GM19328 (cell line): Measurements from ENCODE around the gene DTNB.
A peak's percentile ranks its signal among the peaks of the same experiment; 100 is the strongest.
"Not testable (repeated sequence)": the region's sequence is repeated elsewhere in the genome, so short reads cannot be mapped to it uniquely, and the experiment has no call there.

Experiments
- ATAC-seq: cut with Tn5 transposase; IDR thresholded peaks from one replicate; pipeline ENCODE4 v1.9.1; 2021; ENCODE audit warnings: mild to moderate bottlenecking, moderate library complexity; ENCODE audit not compliant: unreplicated experiment

The DTNB gene

GRCh38 chr2:25673300-25674076, at the start of gene DTNB:
TSS of gene DTNB (minus strand) at chr2:25673577. CDS start at chr2:25652660, 20,917 bp downstream.
- peak; percentile 82 for ATAC-seq

- ATAC-seq: no peak
Observed at GRCh38 chr2:25722224-25722623, 48.8 kb upstream of the DTNB start.

GRCh38 chr2:25720575-25720974, 47.2 kb upstream of the DTNB start:
- no peak for ATAC-seq

GRCh38 chr2:25714740-25715139, 41.4 kb upstream of the DTNB start:
- no peak for ATAC-seq

- ATAC-seq: no peak
Observed at GRCh38 chr2:25712455-25712854, 39.1 kb upstream of the DTNB start.

GRCh38 chr2:25711675-25712354, 38.4 kb upstream of the DTNB start:
- ATAC-seq: no peak

- ATAC-seq: no peak
Observed at GRCh38 chr2:25710750-25711149, 37.4 kb upstream of the DTNB start.

- no peak for ATAC-seq
Observed at GRCh38 chr2:25709349-25709748, 36.0 kb upstream of the DTNB start.

GRCh38 chr2:25707927-25708590, 34.7 kb upstream of the DTNB start:
- no peak for ATAC-seq

- not testable (repeated sequence) for ATAC-seq
Observed at GRCh38 chr2:25705575-25705974, 32.2 kb upstream of the DTNB start.

- ATAC-seq: no peak
Observed at GRCh38 chr2:25701801-25702200, 28.4 kb upstream of the DTNB start.

- ATAC-seq: no peak
Observed at GRCh38 chr2:25700221-25700660, 26.9 kb upstream of the DTNB start.

GRCh38 chr2:25699216-25699615, 25.8 kb upstream of the DTNB start:
- no peak for ATAC-seq

GRCh38 chr2:25698752-25699151, 25.4 kb upstream of the DTNB start:
- no peak for ATAC-seq

- ATAC-seq: no peak
Observed at GRCh38 chr2:25697559-25698341, 24.4 kb upstream of the DTNB start.

- no peak for ATAC-seq
Observed at GRCh38 chr2:25692737-25693445, 19.5 kb upstream of the DTNB start.

- ATAC-seq: no peak
Observed at GRCh38 chr2:25692143-25692542, 18.8 kb upstream of the DTNB start.

- no peak for ATAC-seq
Observed at GRCh38 chr2:25690058-25690457, 16.7 kb upstream of the DTNB start.

- ATAC-seq: no peak
Observed at GRCh38 chr2:25688236-25688635, 14.9 kb upstream of the DTNB start.

GRCh38 chr2:25685741-25686140, 12.4 kb upstream of the DTNB start:
- ATAC-seq: no peak
